DND-41 (cell line): ENCODE measurements around the gene AGAP1.

Experiments
- ATAC-seq: fragments of 200-7000 bp; cut with Tn5 transposase; 3 replicates; pipeline ENCODE4 v1.9.1; 2021; ENCODE audit warnings: low read depth; ENCODE audit not compliant: insufficient read depth
- DNase-seq: peaks from one replicate; pipeline ENCODE4 v3.0.0-alpha.2; 2020
- H2AFZ ChIP-seq: 2 replicates; pipeline ENCODE4 v1.6.0; 2012; ENCODE audit warnings: low read depth, low read length
- H3K27ac ChIP-seq: 2 replicates; pipeline ENCODE4 v1.5.1; 2012; ENCODE audit warnings: low read length, inconsistent platforms
- H3K27me3 ChIP-seq: fragments of 200-600 bp; sonication (generic); 2 replicates; pipeline ENCODE4 v1.6.0; 2012; ENCODE audit warnings: low read length, mild to moderate bottlenecking, inconsistent platforms; ENCODE audit not compliant: insufficient read depth, poor library complexity
- H3K36me3 ChIP-seq: 2 replicates; pipeline ENCODE4 v1.5.1; 2012; ENCODE audit warnings: low read length, inconsistent platforms; ENCODE audit not compliant: insufficient read depth
- H3K4me1 ChIP-seq: 2 replicates; pipeline ENCODE4 v1.5.1; 2012; ENCODE audit warnings: mild to moderate bottlenecking, low read length; ENCODE audit not compliant: insufficient read depth
- H3K4me2 ChIP-seq: 2 replicates; pipeline ENCODE4 v1.6.0; 2012; ENCODE audit warnings: mild to moderate bottlenecking, moderate library complexity, low read length, inconsistent platforms; ENCODE audit not compliant: insufficient read depth
- H3K4me3 ChIP-seq, 2 experiments: fragments of 200-600 bp in 1 of 2; shearing (Covaris generic) in 1 of 2; 2 replicates each; pipeline ENCODE4 v1.5.1; 2012 to 2016; ENCODE audit warnings: inconsistent platforms in 2 of 2, low read length in 2 of 2, mild to moderate bottlenecking in 2 of 2, low read depth in 1 of 2, moderate library complexity in 1 of 2
- H3K79me2 ChIP-seq: 2 replicates; pipeline ENCODE4 v1.6.0; 2012; ENCODE audit warnings: low read length, inconsistent platforms; ENCODE audit not compliant: insufficient read depth
- H3K9ac ChIP-seq: 2 replicates; pipeline ENCODE4 v1.6.0; 2012; ENCODE audit warnings: low read depth, mild to moderate bottlenecking, inconsistent platforms, low read length, moderate library complexity
- H3K9me3 ChIP-seq: 2 replicates; pipeline ENCODE4 v1.5.1; 2012; ENCODE audit warnings: low read length, moderate library complexity, mild to moderate bottlenecking, inconsistent platforms; ENCODE audit not compliant: insufficient read depth, severe bottlenecking
- H4K20me1 ChIP-seq: 2 replicates; pipeline ENCODE4 v1.6.0; 2012; ENCODE audit warnings: low read length; ENCODE audit not compliant: insufficient read depth
- EZH2 ChIP-seq: IDR thresholded peaks from 3 replicates; pipeline ENCODE4 v1.6.1; 2012; ENCODE audit warnings: borderline replicate concordance, low read depth, mild to moderate bottlenecking, moderate library complexity, low read length, inconsistent platforms; ENCODE audit not compliant: severe bottlenecking
- TF ChIP-seq, protein P1 (sequence below): IDR thresholded peaks from 2 replicates; pipeline ENCODE4 v1.5.1; 2012; ENCODE audit warnings: borderline replicate concordance, low read length, moderate library complexity, mild to moderate bottlenecking; ENCODE audit not compliant: poor library complexity, severe bottlenecking; ENCODE audit errors: extremely low read depth

AGAP1 gene

DNA sequence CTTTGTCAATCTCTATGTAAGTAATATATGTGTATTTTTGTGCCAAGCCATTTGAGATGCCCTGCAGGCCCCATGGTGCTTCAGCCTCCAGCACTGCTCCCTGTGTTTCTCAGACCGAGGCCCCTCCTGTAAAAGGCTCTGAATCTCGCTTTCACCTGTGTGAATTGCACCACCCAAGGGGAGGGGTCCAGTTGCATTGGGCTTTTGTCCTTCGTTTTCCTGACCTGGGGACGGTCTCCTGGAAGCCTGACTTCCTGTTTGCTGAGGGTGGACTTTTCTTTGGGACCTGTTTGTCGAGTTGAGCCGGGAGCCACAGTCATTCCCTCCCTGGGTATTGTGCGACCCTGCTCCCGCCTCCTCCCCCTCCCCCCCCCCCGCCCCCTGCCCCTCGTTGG, 48.9 kb downstream of the AGAP1 start:
- Histone ChIP-seq H3K4me3 (no peak overlapping the region), H2AFZ (no peak overlapping the region), H3K9ac (no peak overlapping the region), H3K9me3 (no peaks in the 10 kb centered on the region), H3K36me3 (no peaks in the 10 kb centered on the region), H3K4me1 (no peaks in the 10 kb centered on the region), H3K79me2 (no peaks in the 10 kb centered on the region), H3K27me3 (peaks cover 14% of the 10 kb centered on the region), H4K20me1 (no peaks in the 10 kb centered on the region), H3K4me2 (no peak overlapping the region), H3K27ac (no peak overlapping the region)
- DNase-seq: no peak
- TF ChIP-seq EZH2: no peak
- TF ChIP-seq, protein P1, sequence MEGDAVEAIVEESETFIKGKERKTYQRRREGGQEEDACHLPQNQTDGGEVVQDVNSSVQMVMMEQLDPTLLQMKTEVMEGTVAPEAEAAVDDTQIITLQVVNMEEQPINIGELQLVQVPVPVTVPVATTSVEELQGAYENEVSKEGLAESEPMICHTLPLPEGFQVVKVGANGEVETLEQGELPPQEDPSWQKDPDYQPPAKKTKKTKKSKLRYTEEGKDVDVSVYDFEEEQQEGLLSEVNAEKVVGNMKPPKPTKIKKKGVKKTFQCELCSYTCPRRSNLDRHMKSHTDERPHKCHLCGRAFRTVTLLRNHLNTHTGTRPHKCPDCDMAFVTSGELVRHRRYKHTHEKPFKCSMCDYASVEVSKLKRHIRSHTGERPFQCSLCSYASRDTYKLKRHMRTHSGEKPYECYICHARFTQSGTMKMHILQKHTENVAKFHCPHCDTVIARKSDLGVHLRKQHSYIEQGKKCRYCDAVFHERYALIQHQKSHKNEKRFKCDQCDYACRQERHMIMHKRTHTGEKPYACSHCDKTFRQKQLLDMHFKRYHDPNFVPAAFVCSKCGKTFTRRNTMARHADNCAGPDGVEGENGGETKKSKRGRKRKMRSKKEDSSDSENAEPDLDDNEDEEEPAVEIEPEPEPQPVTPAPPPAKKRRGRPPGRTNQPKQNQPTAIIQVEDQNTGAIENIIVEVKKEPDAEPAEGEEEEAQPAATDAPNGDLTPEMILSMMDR: no peak
- ATAC-seq: no peak

DNA sequence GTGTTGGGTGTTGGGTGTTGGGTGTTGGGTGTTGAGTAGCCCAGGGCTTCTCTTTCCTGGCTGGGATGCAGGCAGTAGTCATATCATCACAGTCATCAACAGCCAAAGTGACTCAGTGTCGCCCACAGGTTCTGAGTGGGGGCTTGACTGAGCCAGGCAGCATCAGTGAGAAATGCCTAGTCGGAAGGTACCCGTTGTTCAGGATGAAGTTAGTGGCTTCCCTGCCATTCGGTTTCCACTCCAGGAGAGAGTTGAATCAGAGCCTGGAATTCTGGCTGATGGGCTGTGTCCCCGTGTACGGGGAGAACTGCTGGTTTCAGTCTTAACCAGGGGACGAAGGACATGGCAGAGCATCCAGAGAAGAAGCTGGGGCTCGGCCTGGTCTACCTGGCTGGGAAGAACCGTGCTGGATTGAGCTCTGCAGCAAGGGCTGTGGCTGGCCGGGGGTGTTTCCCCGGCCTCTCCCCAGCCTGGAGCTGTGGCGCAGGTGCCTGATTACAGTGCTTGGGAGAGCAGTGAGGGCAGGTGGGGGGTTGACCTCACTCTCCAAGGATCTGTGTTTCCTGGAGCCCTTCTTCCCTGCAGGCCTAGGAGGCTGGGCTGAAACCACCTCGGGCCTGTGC, 49.4 kb downstream of the AGAP1 start:
- peaks cover 14% of the 10 kb centered on the region for H3K27me3 ChIP-seq
- H2AFZ ChIP-seq: no peak overlapping the region
- no peaks in the 10 kb centered on the region for H3K9me3 ChIP-seq
- no peaks in the 10 kb centered on the region for H3K79me2 ChIP-seq
- H4K20me1 ChIP-seq: no peaks in the 10 kb centered on the region
- H3K9ac ChIP-seq: no peak overlapping the region
- no peaks in the 10 kb centered on the region for H3K36me3 ChIP-seq
- ATAC-seq (no peak), DNase-seq (no peak)
- TF ChIP-seq EZH2: no peak
- TF ChIP-seq, protein P1: no peak
- H3K4me2 ChIP-seq: no peak overlapping the region
- no peaks in the 10 kb centered on the region for H3K4me1 ChIP-seq
- no peak overlapping the region for H3K27ac ChIP-seq
- H3K4me3 ChIP-seq: no peak overlapping the region

DNA sequence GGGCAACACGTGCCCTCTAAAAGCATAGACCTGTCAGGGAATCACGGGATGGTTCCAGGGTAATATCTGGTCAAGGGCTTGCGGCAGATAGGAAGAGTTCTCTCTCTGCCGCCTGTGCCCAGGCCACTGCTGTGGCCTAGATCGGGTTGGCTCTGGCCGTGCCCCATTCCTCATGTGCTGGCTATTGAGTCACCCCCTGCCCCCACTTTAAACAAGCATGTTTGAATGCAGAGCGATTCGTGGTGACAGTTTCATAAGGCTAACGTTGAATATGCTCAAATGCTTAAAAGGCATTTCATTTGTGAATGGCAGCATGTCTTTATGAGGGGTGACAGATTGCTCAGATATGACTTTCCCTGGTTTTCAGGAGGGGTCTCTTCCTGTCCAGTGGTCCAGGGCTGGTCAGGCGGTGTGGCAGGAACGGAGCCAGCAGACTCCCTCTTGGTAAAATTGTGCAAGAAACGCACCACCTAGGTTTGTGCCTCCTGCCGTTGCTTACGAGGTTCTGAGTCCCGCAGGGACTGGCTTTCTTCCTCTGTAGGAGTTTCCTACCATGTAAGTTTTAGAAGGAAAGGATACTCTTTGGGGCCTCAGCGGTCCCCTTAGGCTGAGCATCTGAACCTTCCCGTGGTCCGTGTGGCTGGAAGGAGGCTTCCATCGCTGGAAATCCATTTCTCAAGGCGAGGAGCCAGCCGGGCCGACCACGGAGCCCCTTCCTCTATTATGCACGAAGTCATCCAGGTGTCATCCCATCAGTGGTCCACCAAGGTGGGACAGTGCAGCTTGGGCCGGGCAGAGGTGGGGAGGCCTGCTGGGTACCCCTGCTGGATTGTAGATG, 50.2 kb downstream of the AGAP1 start:
- H3K4me3 ChIP-seq: no peak overlapping the region
- TF ChIP-seq, protein P1: no peak
- TF ChIP-seq EZH2: no peak
- peaks cover 11% of the 10 kb centered on the region for H3K27me3 ChIP-seq
- no peak overlapping the region for H3K27ac ChIP-seq
- H3K4me1 ChIP-seq: no peaks in the 10 kb centered on the region
- H3K9ac ChIP-seq: no peak overlapping the region
- no peak for ATAC-seq
- no peak for DNase-seq
- H3K36me3 ChIP-seq: no peaks in the 10 kb centered on the region
- H3K9me3 ChIP-seq: no peaks in the 10 kb centered on the region
- no peaks in the 10 kb centered on the region for H3K79me2 ChIP-seq
- H3K4me2 ChIP-seq: no peak overlapping the region
- H2AFZ ChIP-seq: no peak overlapping the region
- no peaks in the 10 kb centered on the region for H4K20me1 ChIP-seq
